ENCODE data around the gene OR56B1.

OR56B1 gene

GRCh38 chr11:5736396-5736795 is at the start of gene OR56B1:
OR56B1 (plus strand) TSS chr11:5736448; CDS start chr11:5736517, 69 bp downstream.
- Histone ChIP-seq H3K4me2 (no peak within 1 kb of the TSS), H3K4me1 (ENCODE audit: low read depth, poor library complexity, severe bottlenecking) (no peaks in the 10 kb centered on the region), H3K79me2 (ENCODE audit: insufficient read depth, low read depth) (no peaks in the 10 kb centered on the region), H2AFZ (ENCODE audit: low read depth) (no peak within 1 kb of the TSS), H3K36me3 (ENCODE audit: insufficient read depth) (no peaks in the 10 kb centered on the region), H3K27me3 (ENCODE audit: insufficient read depth, low read depth) (no peaks in the 10 kb centered on the region), H3K9ac (no peak within 1 kb of the TSS), H4K20me1 (ENCODE audit: insufficient read depth) (no peaks in the 10 kb centered on the region), H3K27ac (no peak within 1 kb of the TSS), H3K4me3 (IDR thresholded peaks at IDR 0.05; ENCODE audit: insufficient read depth, low read depth, low read length) (no peak within 1 kb of the TSS)
- no peak for TF ChIP-seq CTCF (conservative IDR thresholded peaks at IDR 0.05; ENCODE audit: low read depth, low read length)

GRCh38 chr11:5688482-5688881 is 47.8 kb upstream of the OR56B1 start:
- no peaks in the 10 kb centered on the region for H4K20me1 ChIP-seq (ENCODE audit: insufficient read depth)
- no peak overlapping the region for H3K9ac ChIP-seq
- TF ChIP-seq CTCF (conservative IDR thresholded peaks at IDR 0.05; ENCODE audit: low read depth, low read length) = no peak
- no peaks in the 10 kb centered on the region for H3K79me2 ChIP-seq (ENCODE audit: insufficient read depth, low read depth)
- no peaks in the 10 kb centered on the region for H3K27me3 ChIP-seq (ENCODE audit: insufficient read depth, low read depth)
- H2AFZ ChIP-seq (ENCODE audit: low read depth) = no peak overlapping the region
- no peak overlapping the region for H3K27ac ChIP-seq
- no peaks in the 10 kb centered on the region for H3K36me3 ChIP-seq (ENCODE audit: insufficient read depth)
- H3K4me2 ChIP-seq = no peak overlapping the region
- peaks cover 12% of the 10 kb centered on the region for H3K4me1 ChIP-seq (ENCODE audit: low read depth, poor library complexity, severe bottlenecking)
- no peak overlapping the region for H3K4me3 ChIP-seq (IDR thresholded peaks at IDR 0.05; ENCODE audit: insufficient read depth, low read depth, low read length)

GRCh38 chr11:5689551-5689983 is 46.7 kb upstream of the OR56B1 start, which contains the start of gene TRIM22:
TRIM22 (plus strand) TSS chr11:5689790; CDS start chr11:5696233, 6,443 bp downstream.
- H3K27me3 ChIP-seq (ENCODE audit: insufficient read depth, low read depth) = no peaks in the 10 kb centered on the region
- no peak within 1 kb of the TSS; the same call in 1 of the 2 replicates for H3K4me2 ChIP-seq
- H3K27ac ChIP-seq = no peak within 1 kb of the TSS
- no peak within 1 kb of the TSS for H3K4me3 ChIP-seq (IDR thresholded peaks at IDR 0.05; ENCODE audit: insufficient read depth, low read depth, low read length)
- no peaks in the 10 kb centered on the region for H3K79me2 ChIP-seq (ENCODE audit: insufficient read depth, low read depth)
- TF ChIP-seq CTCF (conservative IDR thresholded peaks at IDR 0.05; ENCODE audit: low read depth, low read length) = no peak
- H3K36me3 ChIP-seq (ENCODE audit: insufficient read depth) = no peaks in the 10 kb centered on the region
- H2AFZ ChIP-seq (ENCODE audit: low read depth) = no peak within 1 kb of the TSS
- no peak within 1 kb of the TSS for H3K9ac ChIP-seq
- peaks cover 12% of the 10 kb centered on the region for H3K4me1 ChIP-seq (ENCODE audit: low read depth, poor library complexity, severe bottlenecking)
- no peaks in the 10 kb centered on the region for H4K20me1 ChIP-seq (ENCODE audit: insufficient read depth)

GRCh38 chr11:5690216-5690615 is 46.0 kb upstream of the OR56B1 start:
- Histone ChIP-seq H3K9ac (no peak overlapping the region), H3K4me3 (IDR thresholded peaks at IDR 0.05; ENCODE audit: insufficient read depth, low read depth, low read length) (no peak overlapping the region), H4K20me1 (ENCODE audit: insufficient read depth) (no peaks in the 10 kb centered on the region)

More at GRCh38 chr11:5690216-5690615, 46.0 kb upstream of the OR56B1 start:
- Histone ChIP-seq H3K36me3 (ENCODE audit: insufficient read depth) (no peaks in the 10 kb centered on the region), H3K4me2 (no peak overlapping the region), H2AFZ (ENCODE audit: low read depth) (no peak overlapping the region), H3K79me2 (ENCODE audit: insufficient read depth, low read depth) (no peaks in the 10 kb centered on the region), H3K4me1 (ENCODE audit: low read depth, poor library complexity, severe bottlenecking) (peaks cover 12% of the 10 kb centered on the region), H3K27ac (no peak overlapping the region), H3K27me3 (ENCODE audit: insufficient read depth, low read depth) (no peaks in the 10 kb centered on the region)
- no peak for TF ChIP-seq CTCF (conservative IDR thresholded peaks at IDR 0.05; ENCODE audit: low read depth, low read length)
